ENCODE measurements around the gene TRAK2. TPM values are rescaled to one million over a fixed set of nuclear protein-coding genes. Genes with fewer than 3 reads are reported as not detected.
A peak's percentile ranks its signal among the peaks of the same experiment; 100 is the strongest.

TRAK2 gene
- total RNA-seq, 1 experiment from 2014 or later = 11.5 TPM

DNA sequence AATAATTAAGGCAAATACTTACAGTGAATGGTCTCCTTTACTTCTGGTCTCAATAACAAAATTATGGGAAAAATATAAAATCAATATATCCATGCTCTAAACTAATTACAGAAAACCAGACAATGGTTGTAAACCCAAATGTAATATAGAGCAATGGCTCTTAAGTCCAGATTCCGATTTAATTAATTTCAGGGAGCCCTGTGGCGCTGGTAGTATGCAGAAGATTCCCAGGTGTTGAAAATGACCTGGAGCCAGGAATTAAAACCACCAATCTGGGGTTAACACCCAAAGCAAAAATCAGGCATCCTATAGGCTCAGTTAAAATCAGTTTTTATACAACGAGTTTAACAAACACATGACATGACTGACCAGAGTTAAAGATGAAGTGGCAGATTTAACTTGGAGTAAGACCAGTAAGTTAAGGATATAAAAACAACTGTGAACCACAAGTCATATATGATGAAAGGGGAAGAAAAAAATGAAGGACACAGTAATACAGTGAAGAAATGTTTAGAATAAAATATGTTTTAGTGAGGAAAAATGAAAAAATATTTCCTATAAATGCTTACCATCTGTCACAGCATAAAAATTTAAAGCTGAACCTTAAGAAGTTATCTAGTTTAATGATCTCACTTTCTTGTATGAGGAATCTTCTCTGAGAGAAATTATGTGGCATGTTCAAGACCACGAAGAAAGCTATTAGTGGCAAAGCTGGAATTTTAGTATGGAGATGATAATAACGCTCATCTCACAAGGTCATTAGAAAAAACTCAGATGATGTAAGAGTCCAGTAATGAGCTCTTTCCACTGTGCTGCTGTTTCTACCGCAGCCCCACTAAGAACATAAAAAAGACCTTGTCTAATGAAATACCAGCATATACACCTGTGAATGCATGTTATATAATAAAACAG is 48.4 kb downstream of the TRAK2 start:
- POLR2A ChIA-PET = interaction anchor here (0.6 kb wide), 1 partner anchor 532 kb away, joined by 3 read pairs; no protein-coding TSS in a partner anchor
- no peak overlapping the region for H3K4me3 Mint-ChIP-seq (ENCODE audit: unreplicated experiment)
- no peak overlapping the region for H3K27ac Mint-ChIP-seq (ENCODE audit: low read depth, unreplicated experiment)
- peaks cover 5% of the 10 kb centered on the region for H3K36me3 Mint-ChIP-seq (ENCODE audit: insufficient read depth, unreplicated experiment)
- H3K27me3 Mint-ChIP-seq (ENCODE audit: insufficient read depth, unreplicated experiment) = no peaks in the 10 kb centered on the region
- CTCF ChIA-PET = interaction anchor here (1.0 kb wide), 1 partner anchor 19 kb away, joined by 3 read pairs; no protein-coding TSS in a partner anchor
- intact Hi-C loops (cut with micrococcal nuclease) = no loop called here
- no peak for DNase-seq (ENCODE audit: unreplicated experiment)
- no peaks in the 10 kb centered on the region for H3K9me3 Mint-ChIP-seq (ENCODE audit: unreplicated experiment)
- H3K4me1 Mint-ChIP-seq (ENCODE audit: insufficient read depth, unreplicated experiment) = peaks cover 19% of the 10 kb centered on the region
- TF ChIP-seq, protein P1, sequence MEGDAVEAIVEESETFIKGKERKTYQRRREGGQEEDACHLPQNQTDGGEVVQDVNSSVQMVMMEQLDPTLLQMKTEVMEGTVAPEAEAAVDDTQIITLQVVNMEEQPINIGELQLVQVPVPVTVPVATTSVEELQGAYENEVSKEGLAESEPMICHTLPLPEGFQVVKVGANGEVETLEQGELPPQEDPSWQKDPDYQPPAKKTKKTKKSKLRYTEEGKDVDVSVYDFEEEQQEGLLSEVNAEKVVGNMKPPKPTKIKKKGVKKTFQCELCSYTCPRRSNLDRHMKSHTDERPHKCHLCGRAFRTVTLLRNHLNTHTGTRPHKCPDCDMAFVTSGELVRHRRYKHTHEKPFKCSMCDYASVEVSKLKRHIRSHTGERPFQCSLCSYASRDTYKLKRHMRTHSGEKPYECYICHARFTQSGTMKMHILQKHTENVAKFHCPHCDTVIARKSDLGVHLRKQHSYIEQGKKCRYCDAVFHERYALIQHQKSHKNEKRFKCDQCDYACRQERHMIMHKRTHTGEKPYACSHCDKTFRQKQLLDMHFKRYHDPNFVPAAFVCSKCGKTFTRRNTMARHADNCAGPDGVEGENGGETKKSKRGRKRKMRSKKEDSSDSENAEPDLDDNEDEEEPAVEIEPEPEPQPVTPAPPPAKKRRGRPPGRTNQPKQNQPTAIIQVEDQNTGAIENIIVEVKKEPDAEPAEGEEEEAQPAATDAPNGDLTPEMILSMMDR (IDR thresholded peaks at IDR 0.05; ENCODE audit: unreplicated experiment) = no peak
- no TSS peak for BruUV-seq (replicated peaks)

GRCh38 chr2:201401815-201402214 is 49.4 kb downstream of the TRAK2 start:
- no peak for DNase-seq (ENCODE audit: unreplicated experiment)
- no peak overlapping the region for H3K27ac Mint-ChIP-seq (ENCODE audit: low read depth, unreplicated experiment)
- no peaks in the 10 kb centered on the region for H3K27me3 Mint-ChIP-seq (ENCODE audit: insufficient read depth, unreplicated experiment)
- ChIA-PET CTCF (no interaction called here), POLR2A (no interaction called here)
- peaks cover 19% of the 10 kb centered on the region for H3K4me1 Mint-ChIP-seq (ENCODE audit: insufficient read depth, unreplicated experiment)
- H3K9me3 Mint-ChIP-seq (ENCODE audit: unreplicated experiment) = no peaks in the 10 kb centered on the region
- TF ChIP-seq, protein P1 (IDR thresholded peaks at IDR 0.05; ENCODE audit: unreplicated experiment) = no peak
- peaks cover 9% of the 10 kb centered on the region for H3K36me3 Mint-ChIP-seq (ENCODE audit: insufficient read depth, unreplicated experiment)
- no peak overlapping the region for H3K4me3 Mint-ChIP-seq (ENCODE audit: unreplicated experiment)
- BruUV-seq (replicated peaks) = no TSS peak
- intact Hi-C loops (cut with micrococcal nuclease) = no loop called here

DNA sequence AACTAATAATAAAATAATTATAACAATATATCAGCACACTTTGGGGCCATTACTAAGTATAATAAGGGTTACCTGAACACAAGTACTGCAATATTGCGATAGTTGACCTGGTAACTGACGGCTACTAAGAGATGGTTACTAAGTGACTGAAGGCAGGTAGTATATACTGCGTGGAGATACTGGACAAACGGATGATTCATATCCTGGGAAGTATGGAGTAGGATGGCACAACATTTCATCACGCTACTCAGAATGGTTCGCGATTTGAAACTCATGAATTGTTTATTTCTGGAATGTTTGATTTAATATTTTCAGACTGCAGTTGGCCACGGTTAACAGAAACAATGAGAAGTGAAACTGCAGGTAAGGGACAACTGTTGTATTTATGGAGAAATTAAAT is 54.7 kb downstream of the TRAK2 start:
- BruUV-seq (replicated peaks) = no TSS peak
- H3K36me3 Mint-ChIP-seq (ENCODE audit: insufficient read depth, unreplicated experiment) = peaks cover 27% of the 10 kb centered on the region
- no peak overlapping the region for H3K27ac Mint-ChIP-seq (ENCODE audit: low read depth, unreplicated experiment)
- no peak overlapping the region for H3K4me3 Mint-ChIP-seq (ENCODE audit: unreplicated experiment)
- DNase-seq (ENCODE audit: unreplicated experiment) = peak; percentile 85
- CTCF ChIA-PET = no interaction called here
- H3K27me3 Mint-ChIP-seq (ENCODE audit: insufficient read depth, unreplicated experiment) = no peaks in the 10 kb centered on the region
- H3K9me3 Mint-ChIP-seq (ENCODE audit: unreplicated experiment) = no peaks in the 10 kb centered on the region
- TF ChIP-seq, protein P1 (IDR thresholded peaks at IDR 0.05; ENCODE audit: unreplicated experiment) = no peak
- intact Hi-C loops (cut with micrococcal nuclease) = no loop called here
- H3K4me1 Mint-ChIP-seq (ENCODE audit: insufficient read depth, unreplicated experiment) = no peaks in the 10 kb centered on the region
- POLR2A ChIA-PET = interaction anchor here (0.6 to 2.0 kb wide), 2 partner anchors 14 to 429 kb away, joined by 4 to 5 read pairs; no protein-coding TSS in a partner anchor

DNA sequence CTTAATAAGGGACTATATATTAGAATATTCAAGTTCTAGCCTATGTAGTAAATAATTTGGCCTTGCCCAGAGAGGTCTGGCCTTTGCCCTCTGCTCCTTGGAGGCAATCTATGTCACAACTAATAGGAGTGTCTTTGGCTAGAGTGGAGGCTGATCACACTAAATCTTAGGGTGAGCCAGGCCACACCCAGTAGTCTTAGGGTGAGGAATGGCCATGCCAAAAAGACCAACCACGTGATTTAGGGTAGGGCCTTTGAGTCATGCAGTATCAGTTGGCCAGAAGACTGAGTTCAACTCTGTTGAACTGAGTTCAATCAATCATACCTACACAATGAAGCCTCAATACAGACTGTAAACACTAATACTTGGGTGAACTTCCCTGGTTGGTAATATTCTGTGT is 68.1 kb downstream of the TRAK2 start:
- H3K36me3 Mint-ChIP-seq (ENCODE audit: insufficient read depth, unreplicated experiment) = peaks cover 46% of the 10 kb centered on the region
- CTCF ChIA-PET = interaction anchor here (1.5 kb wide), 1 partner anchor 27 kb away, joined by 3 read pairs; no protein-coding TSS in a partner anchor
- BruUV-seq (replicated peaks) = no TSS peak

More for the DNA sequence above, 68.1 kb downstream of the TRAK2 start:
- intact Hi-C loops (cut with micrococcal nuclease) = no loop called here
- no peaks in the 10 kb centered on the region for H3K27me3 Mint-ChIP-seq (ENCODE audit: insufficient read depth, unreplicated experiment)
- TF ChIP-seq, protein P1 (IDR thresholded peaks at IDR 0.05; ENCODE audit: unreplicated experiment) = no peak
- POLR2A ChIA-PET = interaction anchor here (0.5 to 2.2 kb wide), 4 partner anchors 14 to 98 kb away, joined by 3 to 7 read pairs (median 4); partner anchors contain the start of genes STRADB and TRAK2
- peaks cover 7% of the 10 kb centered on the region for H3K9me3 Mint-ChIP-seq (ENCODE audit: unreplicated experiment)
- peaks cover 15% of the 10 kb centered on the region for H3K4me1 Mint-ChIP-seq (ENCODE audit: insufficient read depth, unreplicated experiment)
- peak overlapping the region; percentile 82 for H3K27ac Mint-ChIP-seq (ENCODE audit: low read depth, unreplicated experiment)
- H3K4me3 Mint-ChIP-seq (ENCODE audit: unreplicated experiment) = no peak overlapping the region
- peak; percentile 80 for DNase-seq (ENCODE audit: unreplicated experiment)
